GM12892 (cell line): ENCODE data around the gene SEC14L2.

Experiments used
- POLR2A ChIP-seq: IDR thresholded peaks from 2 replicates; pipeline ENCODE4 v1.6.1; 2011; ENCODE audit warnings: low read depth, low read length, control low read depth
- TAF1 ChIP-seq: IDR thresholded peaks from 2 replicates; pipeline ENCODE4 v1.6.1; 2011; ENCODE audit warnings: low read depth, mild to moderate bottlenecking, control low read depth, low read length, borderline replicate concordance

DNA sequence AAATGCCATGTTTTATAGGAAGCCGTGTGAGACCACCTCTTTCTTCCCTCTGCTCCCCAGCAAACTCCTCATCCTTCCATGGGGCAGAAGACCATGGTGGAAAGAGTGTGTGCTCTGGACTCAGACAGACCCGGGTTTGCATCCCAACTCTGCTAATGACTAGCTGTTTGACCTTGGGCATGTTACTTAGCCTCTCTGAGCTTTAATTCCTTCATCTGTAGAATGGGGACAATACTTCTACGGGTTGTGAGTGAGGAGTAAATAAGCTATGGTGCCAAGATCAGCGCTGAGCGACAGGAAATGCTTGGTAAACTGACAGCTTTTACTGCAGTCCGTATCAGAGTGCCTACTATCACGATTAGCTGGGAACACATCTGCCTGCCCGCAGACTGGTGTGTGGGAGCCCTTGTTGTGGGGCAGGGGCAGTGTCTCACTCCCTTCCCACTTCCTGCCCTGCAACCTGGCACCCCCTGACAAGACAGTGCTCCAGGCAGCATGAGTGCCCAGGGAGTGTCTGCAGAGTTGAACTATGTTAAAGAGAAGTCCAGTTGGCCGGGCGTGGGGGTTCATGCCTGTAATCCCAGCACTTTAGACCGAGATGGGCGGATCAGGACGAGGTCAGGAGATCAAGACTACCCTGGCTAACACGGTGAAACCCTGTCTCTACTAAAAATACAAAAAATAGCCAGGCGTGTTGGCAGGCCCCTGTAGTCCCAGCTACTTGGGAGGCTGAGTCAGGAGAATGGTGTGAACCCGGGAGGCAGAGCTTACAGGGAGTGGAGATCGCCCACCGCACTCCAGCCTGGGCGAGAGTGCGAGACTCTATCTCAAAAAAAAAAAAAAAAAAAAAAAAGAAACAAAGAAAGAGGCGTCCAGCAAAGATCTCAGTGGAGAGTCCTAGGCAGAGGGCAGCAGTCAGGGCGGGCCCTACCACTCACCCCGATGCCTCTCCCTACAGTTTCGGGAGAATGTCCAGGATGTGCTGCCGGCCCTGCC lies 2.2 kb downstream of the SEC14L2 start:
- TF ChIP-seq POLR2A (no peak), TAF1 (no peak)
